Ecto neural progenitor cell (in vitro differentiated cells): Measurements from ENCODE around the gene SPRED2.

Source experiments
- DNase-seq: peaks from one replicate; pipeline ENCODE4 v3.0.0-alpha.2; 2018; ENCODE audit warnings: low spot score

SPRED2 gene

GRCh38 chr2:65311049-65311448 lies 121.3 kb downstream of the SPRED2 start:
- no peak for DNase-seq

DNA sequence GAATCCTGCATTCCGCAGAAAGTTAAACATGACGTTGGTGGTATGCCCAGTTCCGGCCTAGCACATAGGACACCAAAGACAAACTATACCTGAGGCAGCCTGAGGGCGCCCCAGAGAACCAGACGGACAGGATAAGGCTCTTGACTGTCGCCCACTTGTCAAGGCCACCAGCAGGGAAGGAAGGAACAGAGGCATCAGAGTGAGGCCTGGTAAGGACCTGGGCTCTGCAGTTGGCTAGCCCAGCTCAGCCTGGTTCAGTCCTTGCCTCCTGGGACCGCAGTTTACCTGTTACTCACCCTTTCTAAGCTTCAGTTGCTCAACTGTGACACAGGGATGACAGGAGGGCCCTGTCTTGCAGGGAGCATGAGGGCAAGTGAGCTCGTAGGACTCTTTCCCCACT lies 122.7 kb downstream of the SPRED2 start:
- DNase-seq = no peak

GRCh38 chr2:65305934-65306333 lies 126.5 kb downstream of the SPRED2 start:
- DNase-seq = no peak

GRCh38 chr2:65300761-65301711 lies 131.4 kb downstream of the SPRED2 start:
- peak; percentile 58 for DNase-seq

- DNase-seq = no peak
Measured at GRCh38 chr2:65300134-65300760, 132.2 kb downstream of the SPRED2 start.

- DNase-seq = no peak
Measured at GRCh38 chr2:65299246-65299645, 133.2 kb downstream of the SPRED2 start.

- no peak for DNase-seq
Measured at GRCh38 chr2:65298089-65298488, 134.3 kb downstream of the SPRED2 start.

GRCh38 chr2:65297544-65297943 lies 134.9 kb downstream of the SPRED2 start:
- DNase-seq = no peak

- DNase-seq = no peak
Measured at GRCh38 chr2:65296971-65297370, 135.4 kb downstream of the SPRED2 start.

DNA sequence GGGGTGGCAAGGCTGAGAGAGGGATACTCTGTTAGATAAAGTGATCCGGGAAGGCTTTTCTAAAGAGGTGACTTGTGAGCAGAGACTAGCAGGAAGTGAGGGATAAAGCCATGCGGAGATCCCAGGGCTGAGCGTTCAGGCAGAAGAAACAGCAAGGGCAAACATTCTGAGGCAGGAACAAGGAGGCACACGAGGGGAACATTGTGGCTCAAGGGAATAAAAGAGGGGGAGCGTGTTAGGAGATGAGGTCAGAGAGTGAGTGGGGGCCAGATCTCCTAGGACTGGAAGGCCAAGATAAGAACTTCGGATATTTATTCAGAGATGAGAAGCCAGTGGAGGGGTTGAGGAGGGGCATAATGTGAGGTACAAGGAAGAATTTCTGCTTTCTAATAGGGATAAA lies 137.7 kb downstream of the SPRED2 start:
- no peak for DNase-seq

GRCh38 chr2:65294136-65294535 lies 138.3 kb downstream of the SPRED2 start:
- DNase-seq = no peak

DNA sequence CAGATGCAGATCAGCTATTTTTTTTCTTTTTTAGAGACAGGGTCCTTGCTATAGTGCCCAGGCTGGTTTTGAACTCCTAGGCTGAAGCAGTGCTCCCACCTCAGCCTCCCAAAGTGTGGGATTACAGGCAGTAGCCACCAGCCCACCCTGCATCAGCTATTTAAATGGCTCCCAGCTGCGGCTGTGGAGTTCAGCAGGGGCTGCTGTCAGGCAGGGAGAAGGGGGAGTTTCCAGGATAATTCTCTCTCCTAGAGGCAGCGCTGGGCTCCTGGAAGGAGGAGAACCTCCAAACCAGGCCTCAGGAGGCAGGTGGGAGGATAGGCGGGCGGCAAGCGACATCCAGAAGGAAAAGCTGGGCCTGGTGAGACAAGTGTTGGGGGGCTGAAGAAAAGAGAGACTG lies 139.0 kb downstream of the SPRED2 start:
- no peak for DNase-seq

DNA sequence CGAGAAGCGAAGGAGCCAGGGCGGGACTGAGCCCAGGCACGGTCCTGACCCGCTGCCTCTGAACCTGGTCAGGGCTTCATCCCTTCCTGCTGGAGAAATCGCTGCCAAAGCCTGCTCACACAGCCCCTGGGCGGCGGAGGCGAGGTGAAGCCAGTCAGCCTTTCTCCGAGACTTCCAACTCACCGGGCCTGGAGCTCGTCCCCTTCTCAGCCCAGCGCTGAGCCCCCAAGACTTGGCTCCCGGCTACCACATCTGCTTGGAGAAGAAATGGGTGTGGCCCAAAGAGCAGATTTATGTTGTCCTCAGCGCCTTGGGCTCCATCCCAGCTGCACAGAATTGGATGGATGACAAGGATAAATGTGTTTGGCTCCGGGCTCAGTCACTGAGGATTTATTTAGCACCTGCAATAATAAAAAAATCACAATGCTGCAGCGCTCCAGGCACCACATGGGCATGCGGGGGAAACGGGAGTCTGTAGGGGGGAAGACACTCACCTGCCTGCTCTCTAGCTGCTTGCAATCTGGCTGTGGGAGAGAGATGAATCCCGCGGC lies 139.9 kb downstream of the SPRED2 start:
- no peak for DNase-seq

GRCh38 chr2:65292106-65292400 lies 140.3 kb downstream of the SPRED2 start:
- DNase-seq = no peak

DNA sequence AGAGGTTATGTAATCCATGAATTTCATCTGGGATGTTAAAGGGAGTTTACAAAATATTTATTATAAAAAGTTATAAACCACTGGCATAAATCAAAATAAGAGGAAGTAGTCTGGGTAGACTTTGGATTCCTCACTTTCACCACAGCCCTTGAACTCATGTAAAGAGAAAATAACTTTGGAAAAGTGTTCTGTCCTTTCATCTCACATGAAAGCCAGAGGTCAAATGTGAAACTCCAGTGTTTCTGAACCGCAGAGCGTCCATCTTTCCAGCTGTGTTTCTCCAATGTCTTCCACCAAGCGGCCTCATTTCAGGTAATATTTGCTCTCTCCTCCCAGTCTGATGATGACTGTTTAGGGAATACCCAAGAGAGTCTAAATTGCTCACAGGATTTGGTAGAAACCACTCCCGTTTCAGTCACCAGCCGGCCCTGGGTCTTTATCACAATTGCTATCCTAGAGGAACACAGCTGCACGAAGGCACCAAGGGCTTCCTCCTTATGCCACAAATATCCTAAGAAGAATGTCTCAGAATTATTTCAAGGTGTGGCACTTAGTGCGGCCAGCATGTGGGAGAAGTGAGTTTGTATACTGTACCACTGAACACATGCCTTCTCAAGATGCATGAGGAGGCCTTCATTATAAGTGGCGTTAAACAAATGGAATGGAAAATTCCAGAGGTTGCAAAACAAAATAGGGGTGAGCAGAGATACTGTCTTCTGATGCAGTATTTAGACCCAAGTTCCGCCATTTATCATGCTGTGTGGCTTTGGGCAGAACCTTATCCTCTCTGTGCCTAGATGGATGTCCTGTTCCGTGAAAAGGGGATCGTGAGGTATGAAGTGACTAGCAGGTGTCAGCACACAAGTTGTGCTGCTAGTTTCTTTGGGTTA lies 140.9 kb downstream of the SPRED2 start:
- no peak for DNase-seq

DNA sequence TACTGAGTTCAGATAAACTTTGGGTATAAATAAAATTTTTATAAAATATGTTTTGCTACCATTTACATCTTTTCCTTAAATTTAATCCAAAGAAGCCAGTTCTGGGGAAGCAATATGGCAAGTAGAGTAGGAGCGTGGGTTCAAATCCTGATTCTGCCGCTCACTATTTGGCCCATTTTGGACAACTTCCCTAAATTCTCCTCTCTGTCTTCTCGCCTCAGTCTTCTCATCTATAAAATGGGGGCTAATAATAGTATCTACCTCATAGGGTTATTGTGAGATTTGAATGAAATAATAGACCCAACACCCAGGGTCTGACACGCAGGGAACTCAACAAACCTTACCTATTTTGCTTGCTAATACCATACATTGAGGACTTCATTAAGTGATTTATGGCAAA lies 145.0 kb downstream of the SPRED2 start:
- no peak for DNase-seq

DNA sequence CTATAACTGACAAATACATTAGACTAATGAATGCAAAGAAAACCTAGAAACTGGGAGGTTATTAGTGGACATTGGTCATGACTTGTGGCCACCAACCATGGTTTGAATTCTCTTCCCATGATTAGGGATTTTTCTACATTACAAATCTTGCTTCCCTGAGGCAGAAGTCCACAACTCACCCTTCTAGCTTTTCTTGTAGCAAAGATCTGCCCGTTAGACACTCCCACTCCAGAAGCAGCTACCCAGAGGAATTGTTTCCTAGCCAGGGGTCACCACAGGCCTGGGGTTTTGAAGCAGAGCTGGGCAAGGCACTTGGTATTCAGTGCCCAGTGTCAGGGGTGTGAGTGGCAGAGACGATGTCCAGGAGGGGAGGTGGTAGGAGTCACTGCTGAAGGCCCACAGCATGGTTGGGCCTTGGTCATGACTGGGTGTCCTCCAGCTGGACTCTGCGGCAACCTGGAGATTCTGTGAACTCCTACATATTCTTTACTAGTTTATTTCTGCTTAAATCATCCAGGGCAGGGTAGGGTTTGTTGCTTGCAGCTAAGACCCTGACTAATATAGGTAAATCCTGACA lies 149.8 kb downstream of the SPRED2 start:
- DNase-seq = no peak

DNA sequence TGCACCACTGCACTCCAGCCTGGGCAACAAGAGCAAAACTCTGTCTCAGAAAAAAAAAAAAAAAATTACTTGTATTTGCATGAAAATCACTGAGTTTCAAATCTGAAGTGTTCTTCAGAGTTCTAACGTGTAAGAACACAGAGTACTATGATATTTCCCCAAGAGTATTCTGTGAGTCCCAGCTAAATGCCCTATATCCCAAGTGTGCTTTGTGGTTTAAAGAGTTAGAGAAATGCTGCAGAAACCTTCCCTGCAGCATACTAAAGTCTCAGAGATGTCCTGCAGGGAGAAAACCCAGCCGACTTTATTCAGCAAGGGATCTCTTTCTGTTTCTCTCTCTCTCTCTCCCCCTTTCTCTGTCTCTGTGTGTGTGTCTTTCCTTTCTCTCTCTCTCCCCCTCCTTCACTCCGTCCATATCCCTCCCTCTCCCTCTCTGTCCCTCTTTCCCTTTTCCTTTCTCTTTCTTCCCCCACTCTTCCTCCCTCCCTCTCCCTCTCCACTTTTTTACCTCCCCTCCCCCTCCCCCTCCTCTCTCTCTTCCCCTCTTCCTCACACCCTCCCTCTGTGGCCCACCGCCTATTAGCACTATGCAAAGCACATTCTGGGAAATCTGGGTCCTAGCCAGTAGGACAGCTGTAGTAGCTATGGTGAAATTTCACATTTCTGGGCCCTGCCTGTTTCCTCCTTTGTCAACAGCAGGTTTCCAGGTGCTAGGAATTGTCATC lies 150.6 kb downstream of the SPRED2 start:
- no peak for DNase-seq

GRCh38 chr2:65279756-65280155 lies 152.6 kb downstream of the SPRED2 start:
- no peak for DNase-seq

GRCh38 chr2:65278531-65278981 lies 153.8 kb downstream of the SPRED2 start:
- DNase-seq = no peak

DNA sequence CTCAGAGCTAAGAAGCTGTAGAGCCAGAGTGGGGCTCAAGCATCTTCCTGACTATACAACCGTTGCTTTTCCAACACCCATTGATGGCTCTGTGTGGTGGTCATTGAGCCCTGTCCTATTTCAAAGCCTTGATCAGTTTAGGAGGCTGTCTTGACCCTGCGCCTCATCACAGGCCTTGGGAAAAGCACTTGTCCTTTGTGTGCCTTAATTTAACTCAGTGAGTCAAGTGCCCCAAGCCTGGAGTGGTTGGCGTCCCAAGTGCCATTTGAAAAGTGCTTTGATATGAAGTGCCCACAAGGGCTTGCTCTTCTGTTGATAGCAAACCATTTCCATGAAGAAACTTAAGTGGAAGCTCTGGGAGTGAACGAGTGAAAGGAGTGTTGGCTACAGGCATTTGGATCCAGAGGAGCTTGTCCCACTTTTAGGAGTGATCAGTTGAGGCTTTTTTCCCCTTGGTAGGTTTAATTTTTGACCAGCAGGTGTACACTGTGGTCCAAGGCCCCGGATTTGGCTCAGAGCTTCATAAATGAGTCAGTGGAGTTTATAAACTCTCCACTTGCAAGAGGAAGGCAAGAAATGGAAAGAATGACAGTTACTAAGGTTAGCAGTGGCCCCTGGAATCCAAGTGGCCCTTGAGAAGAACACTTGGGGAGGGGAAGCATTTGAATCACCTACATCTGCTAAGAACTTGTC lies 154.5 kb downstream of the SPRED2 start:
- no peak for DNase-seq
